Neuron (in vitro differentiated cells): Measurements from ENCODE around the gene ADAR.
A peak's percentile ranks its signal among the peaks of the same experiment; 100 is the strongest.

Experiments
- H2AFZ ChIP-seq: one replicate; pipeline ENCODE4 v1.6.1; 2013; ENCODE audit warnings: low read depth, mild to moderate bottlenecking, inconsistent platforms, low read length, moderate library complexity
- H3K27me3 ChIP-seq: one replicate; pipeline ENCODE4 v1.6.1; 2013; ENCODE audit warnings: low read length; ENCODE audit not compliant: insufficient read depth
- H3K36me3 ChIP-seq: one replicate; pipeline ENCODE4 v1.6.1; 2013; ENCODE audit warnings: low read length; ENCODE audit not compliant: insufficient read depth
- H3K4me1 ChIP-seq: one replicate; pipeline ENCODE4 v1.6.1; 2013; ENCODE audit warnings: low read length; ENCODE audit not compliant: insufficient read depth
- H3K4me3 ChIP-seq: 2 replicates; pipeline ENCODE4 v1.5.1; 2013; ENCODE audit warnings: mild to moderate bottlenecking, low read length, moderate library complexity
- H3K9me3 ChIP-seq: one replicate; pipeline ENCODE4 v1.6.1; 2013; ENCODE audit warnings: low read length

The ADAR gene

DNA sequence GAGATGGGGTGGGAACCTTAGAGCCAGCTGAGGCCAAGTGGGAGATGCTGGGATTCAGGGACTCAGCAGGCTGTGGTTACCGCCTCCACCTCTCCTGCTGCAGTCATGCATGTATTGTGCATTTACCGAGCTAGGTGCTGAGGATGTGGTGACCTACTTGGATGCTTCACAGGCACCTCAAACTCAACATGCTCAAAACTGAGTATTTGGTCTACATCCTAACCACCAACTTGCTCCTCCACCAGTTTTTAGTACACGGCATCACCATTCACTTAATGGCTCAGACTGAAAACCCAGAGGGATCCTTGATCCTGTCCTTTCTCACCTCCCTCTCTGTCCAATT lies 34.8 kb downstream of the ADAR start:
- H3K9me3 ChIP-seq = no peaks in the 10 kb centered on the region
- H3K4me3 ChIP-seq = no peak overlapping the region
- no peaks in the 10 kb centered on the region for H3K27me3 ChIP-seq
- H2AFZ ChIP-seq = no peak overlapping the region
- H3K4me1 ChIP-seq = peaks cover 10% of the 10 kb centered on the region
- peaks cover 47% of the 10 kb centered on the region for H3K36me3 ChIP-seq

DNA sequence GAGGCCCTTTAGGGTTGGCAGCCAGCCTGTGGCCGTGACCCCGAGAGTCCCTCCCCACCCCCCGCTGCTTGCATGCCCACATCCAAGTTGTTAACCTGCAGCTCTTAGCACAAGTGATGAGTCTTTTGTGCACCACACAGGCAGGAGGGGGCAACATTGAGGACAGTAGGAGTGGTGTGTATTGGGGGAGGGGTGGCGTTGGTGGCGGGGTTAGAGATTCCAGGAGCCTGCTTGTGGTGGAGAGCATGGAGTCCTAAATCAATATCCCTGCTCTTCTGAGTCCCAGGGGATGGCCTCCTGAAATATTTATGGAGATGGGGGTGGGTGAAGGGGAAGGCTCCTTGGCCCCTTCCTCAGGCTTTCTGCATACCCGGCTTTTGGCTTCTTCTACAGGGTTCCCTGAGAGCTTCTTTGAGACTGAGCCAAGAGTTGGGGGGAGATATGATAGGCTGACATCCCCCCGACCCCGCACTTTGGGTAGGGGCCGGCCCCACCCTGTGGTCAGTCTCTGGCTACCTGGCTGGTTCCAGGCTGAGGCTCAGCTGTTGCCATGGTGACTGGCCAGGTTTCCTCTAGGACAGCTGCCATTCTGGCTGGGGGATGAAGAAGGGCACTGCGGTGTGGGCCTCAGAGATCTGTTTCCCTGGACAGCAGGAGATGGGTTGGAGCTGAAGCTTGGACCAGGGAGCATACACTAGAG lies 35.4 kb downstream of the ADAR start:
- H3K4me3 ChIP-seq = no peak overlapping the region
- H3K27me3 ChIP-seq = no peaks in the 10 kb centered on the region
- H3K36me3 ChIP-seq = peaks cover 44% of the 10 kb centered on the region
- H2AFZ ChIP-seq = no peak overlapping the region
- peaks cover 12% of the 10 kb centered on the region for H3K4me1 ChIP-seq
- H3K9me3 ChIP-seq = no peaks in the 10 kb centered on the region

DNA sequence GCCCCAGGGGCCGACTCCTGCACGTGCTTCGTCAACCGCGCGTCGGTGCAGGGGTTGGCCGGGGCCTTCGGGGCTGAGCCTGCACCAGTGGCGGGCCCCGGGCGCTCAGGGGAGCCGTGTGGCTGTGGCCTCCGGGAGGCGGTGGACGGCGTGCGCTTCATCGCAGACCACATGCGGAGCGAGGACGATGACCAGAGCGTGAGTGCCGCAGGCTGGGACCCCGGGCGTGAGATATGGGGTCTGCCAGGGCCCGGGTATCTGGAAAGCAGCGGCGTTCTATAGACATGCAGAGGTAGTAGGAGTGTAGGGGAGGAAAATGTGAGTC lies 36.1 kb downstream of the ADAR start:
- Histone ChIP-seq H3K36me3 (peaks cover 37% of the 10 kb centered on the region), H3K4me1 (peaks cover 17% of the 10 kb centered on the region), H3K9me3 (no peaks in the 10 kb centered on the region), H3K4me3 (no peak overlapping the region), H3K27me3 (no peaks in the 10 kb centered on the region), H2AFZ (no peak overlapping the region)

DNA sequence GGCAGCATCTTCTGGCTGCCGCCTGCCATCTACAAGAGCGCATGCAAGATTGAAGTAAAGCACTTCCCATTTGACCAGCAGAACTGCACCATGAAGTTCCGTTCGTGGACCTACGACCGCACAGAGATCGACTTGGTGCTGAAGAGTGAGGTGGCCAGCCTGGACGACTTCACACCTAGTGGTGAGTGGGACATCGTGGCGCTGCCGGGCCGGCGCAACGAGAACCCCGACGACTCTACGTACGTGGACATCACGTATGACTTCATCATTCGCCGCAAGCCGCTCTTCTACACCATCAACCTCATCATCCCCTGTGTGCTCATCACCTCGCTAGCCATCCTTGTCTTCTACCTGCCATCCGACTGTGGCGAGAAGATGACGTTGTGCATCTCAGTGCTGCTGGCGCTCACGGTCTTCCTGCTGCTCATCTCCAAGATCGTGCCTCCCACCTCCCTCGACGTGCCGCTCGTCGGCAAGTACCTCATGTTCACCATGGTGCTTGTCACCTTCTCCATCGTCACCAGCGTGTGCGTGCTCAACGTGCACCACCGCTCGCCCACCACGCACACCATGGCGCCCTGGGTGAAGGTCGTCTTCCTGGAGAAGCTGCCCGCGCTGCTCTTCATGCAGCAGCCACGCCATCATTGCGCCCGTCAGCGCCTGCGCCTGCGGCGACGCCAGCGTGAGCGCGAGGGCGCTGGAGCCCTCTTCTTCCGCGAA lies 36.6 kb downstream of the ADAR start:
- H3K36me3 ChIP-seq = peaks cover 32% of the 10 kb centered on the region
- no peaks in the 10 kb centered on the region for H3K9me3 ChIP-seq
- no peak overlapping the region for H2AFZ ChIP-seq
- no peaks in the 10 kb centered on the region for H3K27me3 ChIP-seq
- no peak overlapping the region for H3K4me3 ChIP-seq
- peaks cover 22% of the 10 kb centered on the region for H3K4me1 ChIP-seq

DNA sequence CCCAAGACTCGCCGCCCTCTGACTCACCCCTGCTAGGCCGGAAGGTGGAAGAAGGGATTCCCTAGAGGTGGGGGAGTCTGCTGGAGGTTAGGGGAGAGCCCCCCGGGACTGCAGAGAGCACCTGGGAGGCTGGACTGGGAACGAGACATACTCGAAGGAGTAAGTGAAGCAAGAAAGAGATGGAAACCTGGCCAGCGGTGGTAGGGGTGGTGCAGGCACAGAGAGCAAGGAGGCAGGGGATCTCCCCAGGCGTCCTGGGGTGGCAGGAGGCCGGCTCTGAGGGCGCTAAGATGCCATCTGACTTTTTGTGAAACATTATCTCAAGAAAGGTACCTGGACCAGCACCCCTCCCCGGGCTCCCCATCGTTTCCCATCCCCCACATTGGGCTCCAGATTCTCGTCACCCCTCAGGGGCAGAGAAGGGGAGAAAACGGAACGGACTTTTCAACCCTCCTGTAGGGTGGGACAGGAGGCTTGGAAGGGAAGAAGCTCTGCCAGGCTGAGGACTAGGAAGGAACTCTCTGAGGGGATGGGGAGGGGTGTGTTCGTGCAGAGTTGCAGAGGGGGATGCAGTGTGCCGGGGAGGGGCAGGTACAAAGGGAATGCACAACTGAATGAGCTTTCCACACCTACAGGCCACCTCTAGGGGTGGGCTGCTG lies 39.7 kb downstream of the ADAR start:
- Histone ChIP-seq H3K27me3 (no peaks in the 10 kb centered on the region), H3K9me3 (no peaks in the 10 kb centered on the region), H3K4me3 (peak overlapping the region; percentile 76), H3K4me1 (peaks cover 22% of the 10 kb centered on the region), H2AFZ (peak overlapping the region; percentile 39), H3K36me3 (peaks cover 25% of the 10 kb centered on the region)

DNA sequence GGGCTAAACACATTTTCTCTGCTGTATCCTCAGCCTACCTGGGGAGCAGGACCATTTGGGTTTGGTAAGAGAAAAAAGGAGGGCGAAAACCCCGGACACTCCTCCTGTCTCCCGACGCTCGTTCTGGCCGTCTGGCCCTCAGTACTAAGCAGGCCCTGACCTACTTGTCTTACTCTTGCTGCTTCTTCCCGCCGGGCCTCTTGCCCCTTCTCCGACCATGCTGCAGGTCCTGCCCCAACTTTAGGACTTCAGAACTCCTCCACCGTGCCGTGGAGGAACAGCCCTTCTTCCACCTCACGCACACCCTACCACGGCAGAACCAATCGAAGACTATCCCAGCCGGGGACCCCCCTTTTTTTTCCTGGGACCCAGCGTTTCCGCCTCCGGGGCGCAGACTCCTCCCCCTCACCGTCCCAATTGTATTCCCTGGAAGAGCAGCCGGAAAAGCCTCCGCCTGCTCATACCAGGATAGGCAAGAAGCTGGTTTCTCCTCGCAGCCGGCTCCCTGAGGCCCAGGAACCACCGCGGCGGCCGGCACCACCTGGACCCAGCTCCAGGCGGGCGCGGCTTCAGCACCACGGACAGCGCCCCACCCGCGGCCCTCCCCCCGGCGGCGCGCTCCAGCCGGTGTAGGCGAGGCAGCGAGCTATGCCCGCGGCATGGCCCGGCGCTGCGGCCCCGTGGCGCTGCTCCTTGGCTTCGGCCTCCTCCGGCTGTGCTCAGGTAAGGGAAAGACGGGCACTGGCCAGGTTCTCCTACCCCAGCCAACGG lies 40.4 kb downstream of the ADAR start, which contains the start of gene CHRNB2:
Gene CHRNB2 (plus strand): TSS at position 393 of the 771 bp plus-strand sequence. CDS start 267 bp downstream, at position 660.
- H2AFZ ChIP-seq = peak within 1 kb of the TSS; percentile 39
- H3K4me1 ChIP-seq = peaks cover 22% of the 10 kb centered on the region
- H3K27me3 ChIP-seq = no peaks in the 10 kb centered on the region
- H3K36me3 ChIP-seq = peaks cover 24% of the 10 kb centered on the region
- no peaks in the 10 kb centered on the region for H3K9me3 ChIP-seq
- peak within 1 kb of the TSS; percentile 76 for H3K4me3 ChIP-seq

DNA sequence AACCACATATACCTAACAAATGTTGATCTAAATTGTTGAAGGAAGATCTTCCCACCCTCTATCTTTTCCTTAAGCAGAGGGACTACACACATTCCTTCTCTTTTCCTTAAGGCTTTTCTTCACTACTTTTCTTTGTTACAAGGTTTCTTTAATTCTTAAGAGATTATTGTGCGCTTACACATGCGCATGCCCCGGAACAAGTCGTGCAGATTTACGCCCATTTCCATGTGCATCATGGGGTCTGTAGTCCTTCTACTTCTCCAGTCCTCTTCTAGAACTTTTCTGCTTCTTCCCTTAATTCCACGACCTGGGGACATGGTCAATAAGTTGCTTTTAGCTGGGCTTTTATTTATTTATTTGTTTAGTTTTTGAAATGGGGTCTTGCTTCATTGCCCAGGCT lies 42.1 kb downstream of the ADAR start:
- Histone ChIP-seq H3K4me1 (peaks cover 22% of the 10 kb centered on the region), H2AFZ (no peak overlapping the region), H3K36me3 (peaks cover 12% of the 10 kb centered on the region), H3K27me3 (no peaks in the 10 kb centered on the region), H3K9me3 (no peaks in the 10 kb centered on the region), H3K4me3 (no peak overlapping the region)

DNA sequence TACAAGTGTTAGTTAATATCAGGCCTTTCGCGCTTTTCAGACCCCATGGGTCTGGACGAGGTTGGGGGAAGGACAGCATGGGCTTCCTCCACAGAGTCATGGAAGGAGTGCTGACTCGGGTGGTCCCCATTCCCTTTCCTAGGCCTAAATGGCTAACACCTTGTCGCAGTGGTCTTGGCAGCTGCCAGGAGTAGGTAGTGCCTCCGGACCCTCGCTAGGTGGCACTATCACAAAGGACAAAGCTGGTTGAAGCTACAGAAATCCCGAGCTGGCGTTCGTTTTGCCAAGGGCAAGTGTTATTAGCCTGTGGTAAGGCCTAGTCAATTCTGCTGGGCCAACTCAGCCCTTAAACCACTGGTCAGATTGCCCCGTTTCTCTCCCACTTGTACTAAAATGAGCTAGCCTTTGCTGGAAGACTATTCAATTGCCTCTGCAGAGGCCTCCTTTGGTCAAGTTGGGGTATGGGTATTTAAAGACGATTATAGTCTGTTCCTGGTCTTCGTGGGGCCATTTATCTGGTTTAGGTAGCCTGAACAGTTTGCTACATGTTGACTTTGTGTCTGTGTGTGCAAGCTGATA lies 48.4 kb downstream of the ADAR start:
- peak overlapping the region; percentile 71 for H3K4me3 ChIP-seq
- no peaks in the 10 kb centered on the region for H3K27me3 ChIP-seq
- H3K36me3 ChIP-seq = peaks cover 13% of the 10 kb centered on the region
- H2AFZ ChIP-seq = peak overlapping the region; percentile 4
- H3K9me3 ChIP-seq = no peaks in the 10 kb centered on the region
- peaks cover 24% of the 10 kb centered on the region for H3K4me1 ChIP-seq

DNA sequence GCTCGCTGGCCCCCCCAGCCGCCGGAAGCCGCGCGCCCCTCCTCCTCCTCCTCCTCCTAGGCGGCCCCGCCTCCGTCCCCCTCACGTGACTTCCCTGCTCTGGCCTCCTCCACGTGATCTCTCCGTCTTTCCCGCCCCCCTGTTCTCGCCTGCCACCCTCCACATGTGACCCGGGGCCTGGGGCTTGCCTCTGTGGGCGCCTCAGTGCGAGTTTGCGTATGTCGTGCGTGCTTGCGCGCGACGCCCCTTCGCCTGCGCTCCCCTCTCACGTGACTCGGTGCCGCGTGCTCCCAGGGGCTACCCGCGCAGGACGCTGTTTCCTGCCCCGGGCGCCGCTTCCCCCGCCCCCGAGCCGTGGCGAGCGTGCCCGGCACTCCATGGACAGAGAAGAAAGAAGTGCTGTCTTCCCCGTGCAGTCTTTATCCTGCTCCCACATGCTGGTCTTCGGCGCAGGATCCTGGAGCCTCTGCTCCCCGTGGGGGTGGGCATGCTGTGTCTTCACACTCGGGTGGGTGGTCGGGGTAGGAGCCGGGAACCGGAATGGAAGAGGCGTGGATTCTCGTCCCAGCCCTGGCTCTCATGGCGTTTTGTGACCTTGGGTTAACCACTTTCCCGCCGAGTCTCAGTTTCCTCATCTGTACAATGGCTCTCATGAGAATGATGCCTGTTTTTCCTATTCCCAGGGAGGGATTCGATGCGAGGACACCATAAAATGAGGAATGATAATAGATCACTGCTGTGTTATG lies 49.1 kb downstream of the ADAR start:
- Histone ChIP-seq H3K9me3 (no peaks in the 10 kb centered on the region), H3K36me3 (peaks cover 20% of the 10 kb centered on the region), H3K4me3 (peak overlapping the region; percentile 71), H3K4me1 (peaks cover 24% of the 10 kb centered on the region), H2AFZ (peak overlapping the region; percentile 4), H3K27me3 (no peaks in the 10 kb centered on the region)

DNA sequence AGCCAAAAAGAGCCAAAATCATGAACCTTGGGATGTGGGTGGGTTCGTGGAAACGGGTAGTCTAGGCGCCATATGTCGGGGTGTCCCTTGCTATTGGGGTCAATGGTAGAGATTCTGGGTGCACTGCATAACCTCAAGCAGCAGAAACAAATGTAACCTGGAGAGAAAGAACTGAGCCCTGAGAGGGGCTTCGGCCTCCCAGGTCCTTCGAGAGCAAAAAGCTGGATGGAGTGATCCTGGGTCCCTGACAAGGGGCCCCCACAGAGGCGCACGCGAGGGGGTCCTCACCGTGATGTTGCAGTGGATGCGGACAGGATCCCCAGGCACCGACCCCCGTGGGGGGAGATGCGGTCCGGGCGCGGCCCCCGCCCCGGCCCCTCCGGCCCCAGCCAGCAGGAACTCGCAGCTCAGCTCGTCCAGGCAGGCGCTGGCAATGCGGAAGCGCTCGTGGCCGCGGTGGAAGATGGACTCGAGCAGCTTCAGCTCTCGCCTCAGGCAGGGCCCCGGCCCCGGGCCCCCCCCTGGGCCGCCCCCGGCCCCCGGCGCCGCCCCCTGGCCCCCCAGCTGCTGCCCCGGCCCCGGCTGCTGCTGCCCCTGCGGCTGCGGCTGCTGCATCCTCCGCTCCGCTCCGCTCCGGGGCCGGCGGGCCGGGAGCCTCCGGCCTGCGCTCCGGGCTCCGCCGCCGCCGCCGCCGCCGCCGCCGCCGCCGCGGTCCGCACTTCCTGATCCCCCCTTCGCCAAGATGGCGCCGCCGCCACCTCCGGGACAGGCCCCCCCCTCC lies 49.9 kb downstream of the ADAR start, which contains the start of gene UBE2Q1:
Gene UBE2Q1 (minus strand): TSS at position 724 of the 781 bp plus-strand sequence. CDS start 109 bp downstream, at position 615.
- Histone ChIP-seq H3K27me3 (no peaks in the 10 kb centered on the region), H2AFZ (peak within 1 kb of the TSS; percentile 4), H3K4me1 (peaks cover 24% of the 10 kb centered on the region), H3K4me3 (peak within 1 kb of the TSS; percentile 71), H3K9me3 (no peaks in the 10 kb centered on the region), H3K36me3 (peaks cover 27% of the 10 kb centered on the region)

DNA sequence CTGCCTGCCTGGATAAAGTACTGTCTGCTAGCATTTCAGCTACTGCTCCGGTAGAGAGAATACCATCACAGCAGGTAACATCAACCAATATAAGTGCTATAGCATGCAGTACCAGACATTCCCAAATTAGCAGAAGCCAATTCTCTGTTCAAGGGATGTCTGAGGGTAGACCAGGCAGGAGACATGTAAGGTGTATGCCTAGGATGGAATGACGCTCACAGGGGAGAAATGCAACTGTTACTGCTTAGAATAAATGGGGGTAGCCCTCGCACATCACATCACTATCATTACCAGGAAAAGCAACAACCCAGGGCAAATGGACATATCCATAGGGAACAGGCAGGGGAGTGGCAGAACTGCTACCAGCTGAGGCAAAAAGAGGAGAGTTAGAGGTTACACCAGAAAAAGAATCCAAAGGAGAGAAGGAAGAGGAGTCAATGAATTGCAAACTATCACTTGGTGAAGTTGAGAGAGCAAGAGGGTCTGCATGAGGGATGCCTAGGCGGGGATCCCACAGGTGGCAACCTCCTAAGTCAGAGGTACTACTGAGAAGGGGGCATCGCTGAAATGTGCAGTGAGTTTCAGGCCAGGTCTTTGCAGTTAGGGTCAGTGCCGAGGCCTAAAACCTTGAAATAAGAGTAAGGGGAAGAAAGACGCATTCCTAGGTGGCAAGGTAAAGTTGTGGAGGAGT lies 50.6 kb downstream of the ADAR start:
- peaks cover 35% of the 10 kb centered on the region for H3K36me3 ChIP-seq
- H3K4me1 ChIP-seq = peaks cover 24% of the 10 kb centered on the region
- peak overlapping the region; percentile 67 for H3K4me3 ChIP-seq
- H3K9me3 ChIP-seq = no peaks in the 10 kb centered on the region
- no peaks in the 10 kb centered on the region for H3K27me3 ChIP-seq
- no peak overlapping the region for H2AFZ ChIP-seq
